Lung microvascular endothelial cell (primary cell): ENCODE measurements around the gene FGFR3. TPM values are rescaled to one million over a fixed set of nuclear protein-coding genes. Genes with fewer than 3 reads are reported as not detected.

ENCODE experiments used
- DNase-seq, 2 donors: peaks; one replicate each; pipeline versions ENCODE4 v3.0.0 to v3.0.0-alpha.2; 2010; ENCODE audit warnings: low read depth in 2 of 2
- total RNA-seq: library from RNA; depleted of rRNA; stranded (reverse); fragments of >200 nt; gene quantifications from 2 replicates; pipeline ENCODE4 v1.2.1, GENCODE V29; 2014

The FGFR3 gene
- total RNA-seq, 1 donor from 2014 or later, result 0.79 TPM

GRCh38 chr4:1802151-1802715 is 9.1 kb downstream of the FGFR3 start:
- no peak for DNase-seq

GRCh38 chr4:1802720-1803522 is 9.8 kb downstream of the FGFR3 start:
- no peak for DNase-seq

- DNase-seq, result no peak
These were observed 10.7 kb downstream of the FGFR3 start for GRCh38 chr4:1803523-1804423.

- no peak for DNase-seq
These were observed 11.8 kb downstream of the FGFR3 start for GRCh38 chr4:1804638-1805492.

GRCh38 chr4:1805493-1806222 is 12.6 kb downstream of the FGFR3 start:
- no peak for DNase-seq

- DNase-seq, result no peak
These were observed 13.1 kb downstream of the FGFR3 start for GRCh38 chr4:1806223-1806564.

GRCh38 chr4:1806596-1807331 is 13.7 kb downstream of the FGFR3 start:
- DNase-seq, result no peak

- no peak for DNase-seq
These were observed 14.3 kb downstream of the FGFR3 start for GRCh38 chr4:1807332-1807777.

- DNase-seq, result no peak
These were observed 15.3 kb downstream of the FGFR3 start for GRCh38 chr4:1808396-1808795.

- no peak for DNase-seq
These were observed 16.0 kb downstream of the FGFR3 start for GRCh38 chr4:1808851-1809753.

- DNase-seq, result peak; percentile 66 to 83
These were observed 16.8 kb downstream of the FGFR3 start for GRCh38 chr4:1809754-1810502.

- no peak for DNase-seq
These were observed 17.7 kb downstream of the FGFR3 start for GRCh38 chr4:1810765-1811164.

- DNase-seq, result no peak
These were observed 19.6 kb downstream of the FGFR3 start for GRCh38 chr4:1812720-1813119.

- no peak for DNase-seq
These were observed 20.1 kb downstream of the FGFR3 start for GRCh38 chr4:1813231-1813630.

- DNase-seq, result peak in 1 of 2 donors; percentile 44
These were observed 20.8 kb downstream of the FGFR3 start for GRCh38 chr4:1813915-1814314.

- no peak for DNase-seq
These were observed 21.4 kb downstream of the FGFR3 start for GRCh38 chr4:1814453-1814852.

GRCh38 chr4:1815096-1815996 is 22.3 kb downstream of the FGFR3 start:
- DNase-seq, result no peak
